GM12873 (cell line): ENCODE measurements around the gene ZNF580.

Source experiments
- TF ChIP-seq, protein P1 (sequence below): IDR thresholded peaks from 2 replicates; pipeline ENCODE4 v1.5.1; 2012; ENCODE audit warnings: low read depth, mild to moderate bottlenecking, moderate library complexity, low read length, control low read depth; ENCODE audit not compliant: insufficient read depth; ENCODE audit errors: missing control alignments

ZNF580 gene

DNA sequence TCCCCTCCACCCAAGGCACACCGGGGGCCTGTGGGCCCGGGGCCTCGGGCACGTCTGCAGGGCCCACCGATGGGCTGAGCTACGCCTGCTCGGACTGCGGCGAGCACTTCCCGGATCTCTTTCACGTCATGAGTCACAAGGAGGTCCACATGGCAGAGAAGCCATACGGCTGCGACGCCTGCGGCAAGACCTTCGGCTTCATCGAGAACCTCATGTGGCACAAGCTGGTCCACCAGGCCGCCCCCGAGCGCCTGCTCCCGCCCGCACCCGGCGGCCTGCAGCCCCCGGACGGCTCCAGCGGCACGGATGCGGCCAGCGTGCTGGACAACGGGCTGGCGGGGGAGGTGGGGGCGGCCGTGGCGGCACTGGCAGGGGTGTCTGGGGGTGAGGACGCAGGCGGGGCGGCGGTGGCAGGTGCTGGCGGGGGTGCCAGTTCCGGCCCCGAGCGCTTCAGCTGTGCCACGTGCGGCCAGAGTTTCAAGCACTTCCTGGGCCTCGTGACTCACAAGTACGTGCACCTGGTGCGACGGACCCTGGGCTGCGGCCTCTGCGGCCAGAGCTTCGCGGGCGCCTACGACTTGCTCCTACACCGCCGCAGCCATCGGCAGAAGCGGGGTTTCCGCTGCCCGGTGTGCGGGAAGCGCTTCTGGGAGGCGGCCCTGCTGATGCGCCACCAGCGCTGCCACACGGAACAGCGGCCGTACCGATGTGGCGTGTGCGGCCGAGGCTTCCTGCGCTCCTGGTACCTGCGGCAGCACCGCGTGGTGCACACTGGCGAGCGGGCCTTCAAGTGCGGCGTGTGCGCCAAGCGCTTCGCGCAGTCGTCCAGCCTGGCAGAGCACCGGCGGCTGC lies 25.0 kb upstream of the ZNF580 start:
- TF ChIP-seq, protein P1, sequence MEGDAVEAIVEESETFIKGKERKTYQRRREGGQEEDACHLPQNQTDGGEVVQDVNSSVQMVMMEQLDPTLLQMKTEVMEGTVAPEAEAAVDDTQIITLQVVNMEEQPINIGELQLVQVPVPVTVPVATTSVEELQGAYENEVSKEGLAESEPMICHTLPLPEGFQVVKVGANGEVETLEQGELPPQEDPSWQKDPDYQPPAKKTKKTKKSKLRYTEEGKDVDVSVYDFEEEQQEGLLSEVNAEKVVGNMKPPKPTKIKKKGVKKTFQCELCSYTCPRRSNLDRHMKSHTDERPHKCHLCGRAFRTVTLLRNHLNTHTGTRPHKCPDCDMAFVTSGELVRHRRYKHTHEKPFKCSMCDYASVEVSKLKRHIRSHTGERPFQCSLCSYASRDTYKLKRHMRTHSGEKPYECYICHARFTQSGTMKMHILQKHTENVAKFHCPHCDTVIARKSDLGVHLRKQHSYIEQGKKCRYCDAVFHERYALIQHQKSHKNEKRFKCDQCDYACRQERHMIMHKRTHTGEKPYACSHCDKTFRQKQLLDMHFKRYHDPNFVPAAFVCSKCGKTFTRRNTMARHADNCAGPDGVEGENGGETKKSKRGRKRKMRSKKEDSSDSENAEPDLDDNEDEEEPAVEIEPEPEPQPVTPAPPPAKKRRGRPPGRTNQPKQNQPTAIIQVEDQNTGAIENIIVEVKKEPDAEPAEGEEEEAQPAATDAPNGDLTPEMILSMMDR, result no peak

GRCh38 chr19:55616395-55616875 lies 24.4 kb upstream of the ZNF580 start:
- TF ChIP-seq, protein P1, result no peak

DNA sequence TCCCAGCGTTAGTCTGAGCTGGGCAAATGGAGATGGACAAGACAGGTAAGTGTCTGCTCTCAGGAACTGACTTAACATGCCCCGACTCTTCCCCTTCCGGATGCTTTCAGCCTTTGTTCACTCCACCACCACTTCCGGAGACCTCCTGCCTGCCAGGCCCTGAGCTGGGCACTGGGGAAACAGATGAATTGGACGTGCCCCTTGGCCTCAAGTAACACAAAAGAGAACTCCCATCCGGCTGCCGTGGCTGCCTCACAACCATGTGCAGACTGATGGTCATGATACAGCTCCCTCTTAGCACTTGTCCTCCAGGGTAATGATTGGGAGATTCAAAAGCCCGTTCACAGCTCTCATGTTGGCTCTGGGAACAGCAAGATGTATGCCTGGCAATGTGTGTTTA lies 23.4 kb upstream of the ZNF580 start:
- TF ChIP-seq, protein P1, result no peak

GRCh38 chr19:55618426-55618825 lies 22.4 kb upstream of the ZNF580 start:
- TF ChIP-seq, protein P1, result no peak

DNA sequence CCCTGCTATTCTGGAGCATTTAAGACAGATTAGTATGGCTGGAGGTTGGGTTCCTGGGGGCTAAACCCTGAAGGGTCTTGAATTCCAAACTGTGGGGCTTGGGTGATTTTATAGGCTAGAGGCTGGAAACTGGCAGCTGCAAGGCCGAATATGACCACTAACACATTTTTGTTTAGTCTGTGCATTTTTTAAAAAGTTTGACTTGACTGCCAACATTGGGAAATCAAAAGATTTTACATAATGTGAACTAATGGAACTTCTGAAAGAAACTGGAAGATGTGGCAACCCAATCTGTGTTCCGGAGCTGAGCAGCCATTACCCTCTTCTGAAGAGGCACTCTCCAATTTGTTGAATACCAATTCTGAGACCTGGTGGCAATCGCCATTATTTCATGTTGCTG lies 21.5 kb upstream of the ZNF580 start:
- TF ChIP-seq, protein P1, result no peak

DNA sequence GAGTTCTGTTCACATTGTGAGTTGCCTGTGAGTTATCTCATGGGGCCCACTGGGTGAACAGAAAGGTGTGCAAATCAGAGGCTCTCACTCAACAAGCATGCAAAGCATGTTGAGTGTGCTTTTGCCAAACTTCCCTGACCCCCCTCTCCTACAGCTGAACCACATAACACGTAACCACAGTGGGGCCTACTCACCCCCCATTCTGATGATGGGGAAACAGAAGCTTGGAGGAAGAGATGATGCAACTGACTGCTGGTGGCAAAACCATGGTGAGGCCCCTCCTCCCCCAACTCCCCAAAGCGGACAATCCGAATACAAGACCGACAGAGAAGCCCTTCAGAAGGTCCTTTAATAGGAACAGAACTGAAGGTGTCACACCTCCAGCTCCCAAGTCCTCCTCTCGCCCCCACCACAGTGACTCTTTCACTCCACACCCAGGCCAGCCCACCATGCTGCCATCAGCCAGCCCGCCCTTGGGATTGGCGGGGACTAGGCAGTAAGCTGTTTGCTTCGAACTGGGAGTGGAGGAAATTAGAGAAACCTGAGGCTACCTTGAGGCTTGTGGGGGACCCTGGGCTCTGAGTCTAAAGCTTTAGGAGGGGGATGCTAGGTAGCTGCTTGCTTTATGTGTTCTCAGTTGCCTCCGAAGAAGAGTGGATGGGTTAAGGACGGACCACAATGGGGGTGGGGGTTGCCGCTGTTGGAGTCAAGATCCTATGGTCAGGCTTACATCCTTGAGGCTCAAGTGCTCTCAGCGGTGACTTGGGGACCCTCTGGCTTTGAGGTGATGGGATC lies 20.2 kb upstream of the ZNF580 start:
- TF ChIP-seq, protein P1, result no peak

GRCh38 chr19:55621205-55621672 lies 19.6 kb upstream of the ZNF580 start:
- TF ChIP-seq, protein P1, result no peak
